GM12878 (cell line): ENCODE results near the gene BANP. TPM values are rescaled to one million over a fixed set of nuclear protein-coding genes. Genes with fewer than 3 reads are reported as not detected.
"Not testable (repeated sequence)": the region's sequence is repeated elsewhere in the genome, so short reads cannot be mapped to it uniquely, and the experiment has no call there.

Source experiments
- ATAC-seq: fragments of 200-7000 bp; cut with Tn5 transposase; 3 replicates; pipeline ENCODE4 v1.9.1; 2020; ENCODE audit warnings: mild to moderate bottlenecking, moderate library complexity
- BruUV-seq: library from RNA; stranded (reverse); fragments of 400-500 nt; replicated peaks from 2 replicates; lab custom pipeline; 2021; lab: Mats Ljungman, UMichigan
- CTCF ChIA-PET: fragments of 300-600 bp; sonication (Branson Sonifier 250); formaldehyde crosslinking; extraction: SDS; loops from one replicate; lab custom pipeline; 2021; ENCODE audit warnings: inconsistent platforms; lab: Yijun Ruan, JAX
- POLR2A ChIA-PET: fragments of 350-600 bp; formaldehyde crosslinking; extraction: SDS; loops from one replicate; lab custom pipeline; 2021; ENCODE audit warnings: inconsistent platforms; lab: Charles Lee
- RAD21 ChIA-PET: fragments of 300-600 bp; sonication (Branson Sonifier 250); formaldehyde crosslinking; loops from one replicate; lab custom pipeline; 2023; ENCODE audit warnings: antibody characterized with exemption; ENCODE audit not compliant: unreplicated experiment; lab: Charles Lee
- SMC1A ChIA-PET: fragments of 300-600 bp; sonication (Branson Sonifier 250); formaldehyde crosslinking; loops from one replicate; lab custom pipeline; 2023; ENCODE audit not compliant: unreplicated experiment, uncharacterized antibody; lab: Charles Lee
- DNase-seq: peaks from one replicate; pipeline ENCODE4 v3.0.0-alpha.2; 2011; ENCODE audit warnings: low read depth, low spot score
- FAIRE-seq: peaks from 3 replicates; lab custom pipeline; 2011; peaks lifted over from hg19 to GRCh38; lab: Jason Lieb, UNC
- H2AFZ ChIP-seq: 2 replicates; pipeline ENCODE4 v1.6.0; 2011; ENCODE audit warnings: low read depth, low read length, control low read depth; ENCODE audit not compliant: control insufficient read depth
- H3K27ac ChIP-seq: 2 replicates; pipeline ENCODE4 v1.5.1; 2011; ENCODE audit warnings: control low read depth; ENCODE audit not compliant: control insufficient read depth, insufficient read depth
- H3K27me3 ChIP-seq, 2 experiments: replicated peaks in 1 of 2; 2 replicates each; pipeline versions ENCODE4 v1.6.0 to v1.6.1; 2011; ENCODE audit warnings: low read length in 1 of 2; ENCODE audit not compliant: control insufficient read depth in 2 of 2, insufficient read depth in 2 of 2
- H3K36me3 ChIP-seq, 2 experiments: 2 replicates each; pipeline ENCODE4 v1.5.1; 2011; ENCODE audit warnings: low read length in 1 of 2; ENCODE audit not compliant: control insufficient read depth in 2 of 2, insufficient read depth in 2 of 2
- H3K4me1 ChIP-seq: 2 replicates; pipeline ENCODE4 v1.6.1; 2011; ENCODE audit warnings: mild to moderate bottlenecking, low read length, moderate library complexity, mixed read lengths; ENCODE audit not compliant: control insufficient read depth, insufficient read depth
- H3K4me2 ChIP-seq: 2 replicates; pipeline ENCODE4 v1.6.0; 2011; ENCODE audit warnings: control low read depth; ENCODE audit not compliant: control insufficient read depth, insufficient read depth
- H3K4me3 ChIP-seq: fragments of 200-600 bp; sonication (generic); 2 replicates; pipeline ENCODE4 v1.5.1; 2016
- H3K79me2 ChIP-seq: 2 replicates; pipeline ENCODE4 v1.6.0; 2011; ENCODE audit warnings: low read length; ENCODE audit not compliant: control insufficient read depth, insufficient read depth
- H3K9ac ChIP-seq: 2 replicates; pipeline ENCODE4 v1.8.0; 2011; ENCODE audit warnings: low read length, control low read depth, mixed read lengths; ENCODE audit not compliant: control insufficient read depth, insufficient read depth
- H3K9me3 ChIP-seq: replicated peaks from 3 replicates; pipeline ENCODE4 v1.5.1; 2011; ENCODE audit warnings: mild to moderate bottlenecking, low read length; ENCODE audit not compliant: control insufficient read depth, insufficient read depth
- H4K20me1 ChIP-seq: 2 replicates; pipeline ENCODE4 v1.6.0; 2011; ENCODE audit not compliant: control insufficient read depth, insufficient read depth
- LARP7 ChIP-seq: fragments of 450-650 bp; IDR thresholded peaks from 2 replicates; pipeline ENCODE4 v1.6.1; 2017; ENCODE audit warnings: mild to moderate bottlenecking
- NFYB ChIP-seq: IDR thresholded peaks from 2 replicates; pipeline ENCODE4 v1.6.1; 2011; ENCODE audit warnings: low read depth, mild to moderate bottlenecking, low read length, improper control_type of control experiment, moderate library complexity; ENCODE audit not compliant: insufficient read depth
- POU2F2 ChIP-seq: IDR thresholded peaks from 3 replicates; pipeline ENCODE4 v1.6.1; 2011; ENCODE audit warnings: low read depth, mild to moderate bottlenecking, low read length, borderline replicate concordance
- SPI1 ChIP-seq: IDR thresholded peaks from 2 replicates; pipeline ENCODE4 v1.6.1; 2011; ENCODE audit warnings: low read depth, mild to moderate bottlenecking, low read length, moderate library complexity, borderline replicate concordance; ENCODE audit not compliant: insufficient read depth
- ZNF207 ChIP-seq: fragments of 450-650 bp; IDR thresholded peaks from 2 replicates; pipeline ENCODE4 v1.6.1; 2014; ENCODE audit warnings: antibody characterized with exemption, mild to moderate bottlenecking, borderline replicate concordance
- WGBS: methylation state at CpG from one replicate; pipeline ENCODE4 v1.1.6; 2016; ENCODE audit warnings: low lambda C conversion rate; ENCODE audit not compliant: insufficient replicate concordance, insufficient coverage; ENCODE audit errors: missing lambda C conversion rate; 5-methylcytosine and 5-hydroxymethylcytosine counted together
- in situ Hi-C: fragments of 300-500 bp; cut with MboI; formaldehyde crosslinking; loops from 9 replicates; pipeline ENCODE4 v1.14.3; 2018; ENCODE audit warnings: mixed read lengths
- intact Hi-C: fragments of 100-400 bp; cut with micrococcal nuclease; formaldehyde crosslinking; loops from one replicate; pipeline ENCODE4 v1.14.2; 2022; ENCODE audit not compliant: unreplicated experiment
- polyA plus RNA-seq, 11 experiments: library from polyadenylated mRNA; depleted of rRNA in 4 of 11; unstranded in 6 of 11; stranded (reverse) in 5 of 11; fragments of >200 nt; fragmentation: Nextera tagmentation in 4 of 11; fragmentation: Illumina TruSeq in 1 of 11; extraction: Ambion mirVana in 4 of 11; extraction: Trizol in 1 of 11; gene quantifications; 1 replicate in 1 of 11; 2 replicates in 10 of 11; pipeline versions ENCODE4 v1.2.1 to v1.2.3, GENCODE V29; 2011 to 2016; ENCODE audit warnings: inconsistent platforms in 2 of 11, missing spikeins in 2 of 11, low read depth in 1 of 11
- total RNA-seq, 4 experiments: library from RNA; depleted of rRNA in 3 of 4; stranded (reverse); fragments of >200 nt in 3 of 4; fragmentation: Illumina TruSeq in 1 of 4; extraction: Trizol in 1 of 4; gene quantifications; 2 replicates each; pipeline versions ENCODE4 v1.2.1 to v1.2.3, GENCODE V29; 2013 to 2021

Gene BANP
- total and polyA plus RNA-seq, 10 of the 15 experiments (the other 5 are each of a cell fraction or from before 2014, with no cell fraction given): 3.9 to 21.9 (median 12.2) TPM

- H4K20me1 ChIP-seq, H3K4me3 ChIP-seq, in situ Hi-C loops, SMC1A ChIA-PET, H3K27me3 ChIP-seq, H3K79me2 ChIP-seq, CTCF ChIA-PET, POLR2A ChIA-PET, H3K9ac ChIP-seq, intact Hi-C loops, DNase-seq, RAD21 ChIA-PET, H2AFZ ChIP-seq, ATAC-seq, H3K4me2 ChIP-seq, H3K36me3 ChIP-seq, H3K9me3 ChIP-seq, BruUV-seq, FAIRE-seq, H3K27ac ChIP-seq, H3K4me1 ChIP-seq: not testable (repeated sequence)
- 93% methylated on average over 10 of the region's 13 CpGs for WGBS
These were observed 77.1 kb downstream of the BANP start for GRCh38 chr16:88028177-88028930.

GRCh38 chr16:88030498-88030897 is 79.3 kb downstream of the BANP start:
- Histone ChIP-seq H3K9me3 (no peaks in the 10 kb centered on the region), H3K4me1 (no peaks in the 10 kb centered on the region), H3K79me2 (no peaks in the 10 kb centered on the region), H3K27ac (no peak overlapping the region), H3K9ac (no peak overlapping the region), H3K27me3 (no peaks in the 10 kb centered on the region), H3K4me3 (no peak overlapping the region), H2AFZ (no peak overlapping the region), H3K4me2 (no peak overlapping the region), H3K36me3 (peaks cover 0 to 4% of the 10 kb centered on the region in 2 experiments; a peak in 3 of 4 replicates), H4K20me1 (no peaks in the 10 kb centered on the region)
- WGBS: 98% methylated on average over 8 of the region's 8 CpGs
- no peak for DNase-seq
- BruUV-seq: no TSS peak
- ChIA-PET RAD21 (no interaction called here), POLR2A (no interaction called here), CTCF (no interaction called here), SMC1A (no interaction called here)
- TF ChIP-seq SPI1: no peak
- TF ChIP-seq NFYB: no peak
- TF ChIP-seq ZNF207: no peak
- TF ChIP-seq POU2F2: no peak
- no peak for TF ChIP-seq LARP7
- intact Hi-C loops: no loop called here
- ATAC-seq: no peak
- FAIRE-seq: no peak
- in situ Hi-C loops: no loop called here

- H4K20me1 ChIP-seq, H3K36me3 ChIP-seq, H3K9me3 ChIP-seq, SMC1A ChIA-PET, BruUV-seq, DNase-seq, FAIRE-seq, H3K27me3 ChIP-seq, H2AFZ ChIP-seq, H3K9ac ChIP-seq, H3K79me2 ChIP-seq, RAD21 ChIA-PET, intact Hi-C loops, H3K4me2 ChIP-seq, POLR2A ChIA-PET, H3K27ac ChIP-seq, H3K4me1 ChIP-seq, H3K4me3 ChIP-seq, ATAC-seq, CTCF ChIA-PET, in situ Hi-C loops: not testable (repeated sequence)
- 98% methylated on average over 9 of the region's 9 CpGs for WGBS
These were observed 79.7 kb downstream of the BANP start for GRCh38 chr16:88030961-88031360.
